ENCODE measurements around the gene SOWAHA. TPM values are rescaled to one million over a fixed set of nuclear protein-coding genes. Genes with fewer than 3 reads are reported as not detected.
A peak's percentile ranks its signal among the peaks of the same experiment; 100 is the strongest.

Gene SOWAHA
- total and polyA plus RNA-seq, 2 of the 8 experiments (the other 6 are each of a cell fraction or from before 2014, with no cell fraction given): 0.09 to 0.11 TPM

DNA sequence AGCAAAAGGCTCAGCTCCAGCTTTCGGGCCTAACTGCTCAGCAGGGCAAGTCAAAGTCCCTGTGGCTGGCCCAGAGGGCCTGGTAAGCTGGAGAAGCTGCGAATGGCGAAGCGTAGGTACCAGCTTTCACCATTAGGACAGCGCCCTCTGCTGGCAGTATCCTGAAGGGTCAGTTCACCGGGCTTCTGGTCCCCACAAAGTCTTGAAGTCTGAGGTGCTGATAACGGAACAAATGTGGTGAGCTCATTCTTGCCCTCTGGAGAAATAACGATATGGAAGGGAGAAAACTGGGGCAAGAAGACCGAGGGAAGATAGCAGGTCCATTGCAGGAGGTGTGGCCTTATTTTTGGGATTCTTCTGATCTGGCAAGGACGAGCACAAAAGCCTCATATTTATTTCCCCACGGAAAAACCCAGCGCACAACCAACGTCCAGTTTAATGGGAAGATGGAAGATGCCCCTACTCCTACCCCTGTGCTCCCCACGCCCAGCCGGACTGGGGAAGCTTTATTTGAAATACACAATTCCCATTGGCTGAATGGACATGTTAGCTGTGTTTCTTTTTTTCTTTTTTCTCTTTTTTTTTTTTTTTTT, 7.2 kb downstream of the SOWAHA start:
- ChIA-PET CTCF (ENCODE audit: partially characterized antibody) (interaction anchor here (0.7 to 25.6 kb wide), 39 partner anchors 11 to 605 kb away, joined by 3 to 465 read pairs (median 4); partner anchors contain the start of genes CCNI2, GDF9, IRF1 and KIF3A), POLR2A (ENCODE audit: partially characterized antibody) (interaction anchor here (0.8 to 1.7 kb wide), 2 partner anchors 8 to 41 kb away, joined by 3 to 4 read pairs; no protein-coding TSS in a partner anchor)
- no peaks in the 10 kb centered on the region for H3K79me1 ChIP-seq (ENCODE audit: low read depth, low read length)
- DNase-seq (ENCODE audit: low read depth in 1 of 2, low spot score in 2 of 2): peak; percentile 75 to 97
- H3K18ac ChIP-seq (ENCODE audit: extremely low read depth, low read length): no peak overlapping the region
- no peak overlapping the region for H2BK5ac ChIP-seq (ENCODE audit: low read depth, low read length)
- H4K5ac ChIP-seq (ENCODE audit: insufficient read length, low read depth, low read length): no peak overlapping the region
- H3K56ac ChIP-seq (replicated peaks; ENCODE audit: insufficient read length, low read depth, low read length): no peak overlapping the region
- H3K4me2 ChIP-seq (ENCODE audit: insufficient read depth in 1 of 2, low read depth in 2 of 2, low read length in 2 of 2): no peak overlapping the region
- H3K23ac ChIP-seq (ENCODE audit: insufficient read length): no peak overlapping the region
- peaks cover 4 to 32% (median 26%) of the 10 kb centered on the region in 4 experiments for H3K27me3 ChIP-seq (replicated peaks in 1 of 4; ENCODE audit: control insufficient read depth in 3 of 4, extremely low read depth in 1 of 4, insufficient read depth in 3 of 4, low read length in 3 of 4)
- H3K79me2 ChIP-seq (ENCODE audit: control insufficient read depth in 1 of 2, insufficient read depth in 2 of 2, low read length in 2 of 2): no peaks in the 10 kb centered on the region
- no peak overlapping the region for H2AK5ac ChIP-seq (ENCODE audit: low read depth, low read length)
- no peak overlapping the region for H2BK15ac ChIP-seq (ENCODE audit: low read length)
- H4K91ac ChIP-seq (replicated peaks; ENCODE audit: insufficient read length, low read length): no peak overlapping the region
- peaks cover 0 to 1% of the 10 kb centered on the region in 2 experiments; a peak in 1 of 4 replicates for H3K9me3 ChIP-seq (ENCODE audit: insufficient read depth in 2 of 2, low read depth in 1 of 2, low read length in 1 of 2)
- no peak overlapping the region for H2BK12ac ChIP-seq (ENCODE audit: low read depth, low read length)
- H2BK120ac ChIP-seq (replicated peaks; ENCODE audit: low read depth, low read length): no peak overlapping the region
- H3K36me3 ChIP-seq (ENCODE audit: control insufficient read depth in 2 of 4, insufficient read depth in 4 of 4, low read length in 3 of 4): no peaks in the 10 kb centered on the region
- H3K4me3 ChIP-seq (ENCODE audit: extremely low read depth in 1 of 4, insufficient read depth in 2 of 4, low read depth in 3 of 4, low read length in 4 of 4): no peak overlapping the region
- H2BK20ac ChIP-seq (ENCODE audit: low read length): no peak overlapping the region
- H3K23me2 ChIP-seq (ENCODE audit: low read depth, low read length): peaks cover 4% of the 10 kb centered on the region; the same call in 1 of the 2 replicates
- H4K8ac ChIP-seq (ENCODE audit: extremely low read depth, insufficient read depth, low read length): no peak overlapping the region
- H2AFZ ChIP-seq (ENCODE audit: low read length): no peak overlapping the region
- WGBS, 2 experiments (ENCODE audit: extremely low coverage in 1 of 2, insufficient coverage in 1 of 2, insufficient read length in 1 of 2, insufficient replicate concordance in 2 of 2, low coverage in 1 of 2, low lambda C conversion rate in 2 of 2, missing lambda C conversion rate in 1 of 2): 40% methylated on average over 15 of the region's 15 CpGs; no CpG with 5 or more reads in 1 of the 2 experiments
- H3K27ac ChIP-seq (ENCODE audit: low read depth, low read length): no peak overlapping the region
- no peak overlapping the region for H3K14ac ChIP-seq (ENCODE audit: insufficient read length)
- peak; percentile 96 for FAIRE-seq
- H4K20me1 ChIP-seq (replicated peaks in 1 of 2; ENCODE audit: control insufficient read depth in 1 of 2, insufficient read depth in 2 of 2, low read length in 2 of 2): no peaks in the 10 kb centered on the region
- peaks cover 0 to 13% (median 11%) of the 10 kb centered on the region in 4 experiments; a peak in 6 of 7 replicates for H3K4me1 ChIP-seq (replicated peaks in 1 of 4; ENCODE audit: control insufficient read depth in 3 of 4, insufficient read depth in 4 of 4, low read length in 3 of 4)
- no peak overlapping the region for H3K9ac ChIP-seq (replicated peaks in 1 of 4; ENCODE audit: extremely low read depth in 1 of 4, low read depth in 3 of 4, low read length in 3 of 4)
- no peak overlapping the region for H3K4ac ChIP-seq (replicated peaks; ENCODE audit: insufficient read length, low read depth, low read length)
- TF ChIP-seq, protein P1, sequence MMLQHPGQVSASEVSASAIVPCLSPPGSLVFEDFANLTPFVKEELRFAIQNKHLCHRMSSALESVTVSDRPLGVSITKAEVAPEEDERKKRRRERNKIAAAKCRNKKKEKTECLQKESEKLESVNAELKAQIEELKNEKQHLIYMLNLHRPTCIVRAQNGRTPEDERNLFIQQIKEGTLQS (IDR thresholded peaks at IDR 0.05; ENCODE audit: insufficient read depth, low read depth, low read length): no peak
- TF ChIP-seq EZH2 (IDR thresholded peaks at IDR 0.05; ENCODE audit: low read depth, low read length, severe bottlenecking) (no peak), CEBPB (IDR thresholded peaks at IDR 0.05; ENCODE audit: low read depth, low read length) (no peak), RBBP5 (IDR thresholded peaks at IDR 0.05; ENCODE audit: borderline replicate concordance, low read depth, low read length) (no peak), BACH1 (IDR thresholded peaks at IDR 0.05; ENCODE audit: low read length) (no peak), RFX5 (IDR thresholded peaks at IDR 0.05; ENCODE audit: borderline replicate concordance, low read depth, low read length) (no peak), JUN (IDR thresholded peaks at IDR 0.05; ENCODE audit: low read depth, low read length) (no peak), JUND (IDR thresholded peaks at IDR 0.05; ENCODE audit: low read length) (no peak), CBX8 (IDR thresholded peaks at IDR 0.05; ENCODE audit: borderline replicate concordance, low read depth, low read length) (no peak), SP2 (IDR thresholded peaks at IDR 0.05; ENCODE audit: low read length) (no peak), SRF (IDR thresholded peaks at IDR 0.05; ENCODE audit: low read depth, low read length) (no peak)
- TF ChIP-seq, protein P2, sequence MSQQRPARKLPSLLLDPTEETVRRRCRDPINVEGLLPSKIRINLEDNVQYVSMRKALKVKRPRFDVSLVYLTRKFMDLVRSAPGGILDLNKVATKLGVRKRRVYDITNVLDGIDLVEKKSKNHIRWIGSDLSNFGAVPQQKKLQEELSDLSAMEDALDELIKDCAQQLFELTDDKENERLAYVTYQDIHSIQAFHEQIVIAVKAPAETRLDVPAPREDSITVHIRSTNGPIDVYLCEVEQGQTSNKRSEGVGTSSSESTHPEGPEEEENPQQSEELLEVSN (IDR thresholded peaks at IDR 0.05): peak; percentile 20; the same call in 1 of the 2 replicates
